CD4-positive, CD25-positive, alpha-beta regulatory T cell (primary cell): ENCODE results near the gene CACNA1H. TPM values are rescaled to one million over a fixed set of nuclear protein-coding genes. Genes with fewer than 3 reads are reported as not detected.

Experiments used
- ATAC-seq, 2 donors: fragments of 150-1000 bp; cut with Tn5 transposase; one replicate each; pipeline ENCODE4 v1.10.0; 2021; ENCODE audit warnings: low read depth in 2 of 2, moderate number of reproducible peaks in 2 of 2, moderate library complexity in 1 of 2
- DNase-seq, 3 donors: peaks; one replicate each; pipeline versions ENCODE4 v3.0.0 to v3.0.0-alpha.2; 2012 to 2022; ENCODE audit warnings: mixed read lengths in 1 of 3
- H3K27ac ChIP-seq: one replicate; pipeline ENCODE4 v1.7.0; 2013; ENCODE audit warnings: mild to moderate bottlenecking, low read length; ENCODE audit not compliant: insufficient read depth, poor library complexity, severe bottlenecking
- H3K27me3 ChIP-seq: one replicate; pipeline ENCODE4 v1.7.0; 2013; ENCODE audit warnings: low read length; ENCODE audit not compliant: control insufficient read depth, insufficient read depth
- H3K36me3 ChIP-seq: one replicate; pipeline ENCODE4 v1.7.0; 2013; ENCODE audit warnings: mild to moderate bottlenecking, low read length, moderate library complexity; ENCODE audit not compliant: control insufficient read depth, insufficient read depth
- H3K4me1 ChIP-seq: 2 replicates; pipeline ENCODE4 v1.7.0; 2013; ENCODE audit warnings: mild to moderate bottlenecking, low read length; ENCODE audit not compliant: insufficient read depth, control insufficient read depth, poor library complexity, severe bottlenecking
- H3K4me3 ChIP-seq: one replicate; pipeline ENCODE4 v1.7.0; 2013; ENCODE audit warnings: low read depth, mild to moderate bottlenecking, low read length, moderate library complexity
- H3K9me3 ChIP-seq, 2 experiments: 1 replicate in 1 of 2; 2 replicates in 1 of 2; pipeline ENCODE4 v1.7.0; 2013; ENCODE audit warnings: low read length in 2 of 2, mild to moderate bottlenecking in 1 of 2, moderate library complexity in 1 of 2; ENCODE audit not compliant: control insufficient read depth in 2 of 2
- H3K27ac Mint-ChIP-seq, 3 donors: one replicate each; pipeline ENCODE4 v1.8.0; 2020 to 2022; ENCODE audit warnings: mild to moderate bottlenecking in 3 of 3, mixed read lengths in 3 of 3, moderate library complexity in 2 of 3
- H3K27me3 Mint-ChIP-seq: one replicate; pipeline ENCODE4 v1.8.0; 2022; ENCODE audit warnings: mild to moderate bottlenecking, mixed read lengths
- H3K36me3 Mint-ChIP-seq: one replicate; pipeline ENCODE4 v1.8.0; 2020; ENCODE audit warnings: mixed read lengths
- H3K4me1 Mint-ChIP-seq, 4 donors: one replicate each; pipeline ENCODE4 v1.8.0; 2020 to 2022; ENCODE audit warnings: mixed read lengths in 4 of 4, mild to moderate bottlenecking in 1 of 4
- H3K4me3 Mint-ChIP-seq, 4 donors: one replicate each; pipeline ENCODE4 v1.8.0; 2020 to 2022; ENCODE audit warnings: mild to moderate bottlenecking in 4 of 4, mixed read lengths in 4 of 4, moderate library complexity in 3 of 4
- H3K9me3 Mint-ChIP-seq, 7 donors: one replicate each; pipeline ENCODE4 v1.8.0; 2020 to 2022; ENCODE audit warnings: mixed read lengths in 7 of 7, mild to moderate bottlenecking in 3 of 7, moderate library complexity in 2 of 7
- polyA plus RNA-seq, 4 donors: library from polyadenylated mRNA; unstranded; fragments of 300-500 nt; fragmentation: Illumina TruSeq; gene quantifications; one replicate each; pipeline ENCODE4 v1.2.3, GENCODE V29; 2021
- total RNA-seq: library from RNA; stranded (reverse); gene quantifications from one replicate; pipeline ENCODE4 v1.2.3, GENCODE V29; 2022

Gene CACNA1H
- total and polyA plus RNA-seq, 5 donors from 2014 or later = 0.37 to 4.2 (median 0.50) TPM; not detected in 1

DNA sequence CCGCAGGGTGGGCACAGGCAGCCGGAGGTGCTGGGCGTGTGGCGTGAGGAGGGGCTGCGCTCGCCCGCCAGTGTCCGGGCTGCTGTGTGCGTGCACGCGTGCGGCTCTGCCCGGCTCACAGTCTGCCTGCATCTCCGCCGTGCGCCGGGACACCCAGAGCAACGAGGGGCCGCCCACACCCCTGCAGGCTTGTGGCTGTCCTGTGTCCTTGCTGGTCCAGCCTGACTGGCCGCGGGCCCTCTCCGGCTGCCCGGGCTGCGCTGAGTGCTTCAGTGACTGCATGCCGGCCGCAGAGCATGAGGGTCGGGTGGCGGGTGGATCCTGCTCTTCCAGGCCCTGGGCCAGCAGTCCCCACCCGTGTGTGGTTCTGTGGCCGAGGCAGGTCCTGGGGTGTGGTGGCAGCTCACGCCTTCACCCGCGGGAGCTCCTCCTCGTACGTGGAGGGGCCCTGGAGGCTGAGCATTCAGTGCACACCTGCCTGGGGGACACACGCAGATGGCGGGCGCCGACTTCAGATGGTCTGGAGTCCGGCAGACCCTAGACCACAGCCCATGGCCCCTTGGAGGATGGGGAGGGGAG is 59.8 kb downstream of the CACNA1H start:
- DNase-seq = no peak
- H3K27me3 ChIP-seq = no peaks in the 10 kb centered on the region
- peaks cover 0 to 4% (median 0%) of the 10 kb centered on the region in 4 donors for H3K4me1 Mint-ChIP-seq
- H3K9me3 ChIP-seq = no peaks in the 10 kb centered on the region
- H3K36me3 Mint-ChIP-seq = no peaks in the 10 kb centered on the region
- no peak overlapping the region for H3K4me3 Mint-ChIP-seq
- peaks cover 0 to 1% (median 0%) of the 10 kb centered on the region in 7 donors for H3K9me3 Mint-ChIP-seq
- no peaks in the 10 kb centered on the region for H3K4me1 ChIP-seq
- H3K27ac ChIP-seq = no peak overlapping the region
- H3K27ac Mint-ChIP-seq = no peak overlapping the region
- H3K36me3 ChIP-seq = no peaks in the 10 kb centered on the region
- no peak for ATAC-seq
- no peaks in the 10 kb centered on the region for H3K27me3 Mint-ChIP-seq
- no peak overlapping the region for H3K4me3 ChIP-seq

DNA sequence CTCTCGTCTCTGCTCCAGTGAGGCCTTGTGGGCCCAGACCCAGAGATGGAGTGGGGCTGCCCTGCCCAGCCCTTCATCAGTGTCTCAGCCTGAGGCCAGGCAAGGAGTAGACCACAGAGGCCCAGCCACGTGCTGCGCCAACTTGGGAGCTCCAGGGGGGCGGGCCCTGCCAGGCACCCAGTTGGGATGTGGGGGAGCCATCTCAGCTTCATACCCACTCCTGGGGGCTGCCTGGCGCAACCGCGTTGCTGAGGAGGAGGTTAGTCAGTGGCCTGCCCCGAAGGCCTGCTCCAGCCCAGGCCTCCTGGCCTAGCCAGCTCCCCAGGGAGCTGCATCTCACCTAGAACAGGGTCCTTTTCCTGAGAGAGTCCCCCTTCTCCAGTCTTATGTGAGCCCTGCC is 60.3 kb downstream of the CACNA1H start:
- Mint-ChIP-seq H3K4me3 (no peak overlapping the region), H3K27me3 (no peaks in the 10 kb centered on the region), H3K9me3 (peaks cover 0 to 1% (median 0%) of the 10 kb centered on the region in 7 donors), H3K36me3 (no peaks in the 10 kb centered on the region), H3K4me1 (peaks cover 0 to 2% (median 0%) of the 10 kb centered on the region in 4 donors), H3K27ac (no peak overlapping the region)
- no peaks in the 10 kb centered on the region for H3K36me3 ChIP-seq
- no peaks in the 10 kb centered on the region for H3K4me1 ChIP-seq
- H3K27ac ChIP-seq = no peak overlapping the region
- DNase-seq (no peak), ATAC-seq (no peak)
- no peak overlapping the region for H3K4me3 ChIP-seq
- H3K9me3 ChIP-seq = no peaks in the 10 kb centered on the region
- H3K27me3 ChIP-seq = no peaks in the 10 kb centered on the region

DNA sequence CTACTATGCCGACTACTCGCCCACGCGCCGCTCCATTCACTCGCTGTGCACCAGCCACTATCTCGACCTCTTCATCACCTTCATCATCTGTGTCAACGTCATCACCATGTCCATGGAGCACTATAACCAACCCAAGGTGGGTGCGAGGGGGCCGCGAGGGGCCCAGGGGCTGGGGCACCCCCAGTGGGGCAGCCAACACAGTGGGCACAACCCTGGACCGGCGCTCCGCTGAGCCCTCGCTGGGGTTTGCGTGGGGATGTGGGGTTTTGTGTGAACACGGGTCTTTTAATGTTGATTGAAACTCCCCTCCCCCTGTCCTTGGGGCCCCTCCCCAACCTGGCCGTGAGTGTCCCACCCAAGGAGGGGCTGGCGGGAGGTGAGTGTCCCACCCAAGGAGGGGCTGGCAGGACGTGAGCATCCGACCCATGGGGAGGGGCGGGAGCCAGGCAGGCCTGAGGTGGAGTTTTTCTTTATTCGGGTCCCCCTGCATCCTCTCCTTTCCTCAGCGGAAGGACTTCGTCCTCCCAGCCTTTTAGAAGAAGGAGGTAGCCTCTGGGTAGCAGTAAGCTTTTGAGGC is 61.0 kb downstream of the CACNA1H start:
- H3K4me1 Mint-ChIP-seq = no peaks in the 10 kb centered on the region
- H3K27ac Mint-ChIP-seq = no peak overlapping the region
- Histone ChIP-seq H3K27ac (no peak overlapping the region), H3K4me3 (no peak overlapping the region), H3K36me3 (no peaks in the 10 kb centered on the region), H3K27me3 (no peaks in the 10 kb centered on the region), H3K4me1 (no peaks in the 10 kb centered on the region), H3K9me3 (no peaks in the 10 kb centered on the region)
- H3K9me3 Mint-ChIP-seq = peaks cover 0 to 1% (median 0%) of the 10 kb centered on the region in 7 donors
- H3K36me3 Mint-ChIP-seq = no peaks in the 10 kb centered on the region
- DNase-seq (no peak), ATAC-seq (no peak)
- H3K4me3 Mint-ChIP-seq = no peak overlapping the region
- H3K27me3 Mint-ChIP-seq = no peaks in the 10 kb centered on the region

DNA sequence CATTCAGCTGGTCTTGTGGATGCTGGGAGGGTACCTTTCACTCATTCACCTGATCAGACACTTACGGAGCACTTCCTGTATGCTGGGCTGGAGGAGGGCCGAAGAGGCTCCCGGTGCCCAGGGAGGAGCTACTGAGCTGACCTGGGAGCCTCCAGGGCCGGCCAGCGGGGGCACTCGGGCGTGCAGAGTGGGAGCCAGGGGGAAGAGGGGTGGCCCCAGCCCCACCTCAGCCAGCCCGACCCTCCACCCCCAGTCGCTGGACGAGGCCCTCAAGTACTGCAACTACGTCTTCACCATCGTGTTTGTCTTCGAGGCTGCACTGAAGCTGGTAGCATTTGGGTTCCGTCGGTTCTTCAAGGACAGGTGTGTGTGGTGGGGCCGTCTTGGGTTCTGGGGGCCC is 61.8 kb downstream of the CACNA1H start:
- Mint-ChIP-seq H3K4me1 (no peaks in the 10 kb centered on the region), H3K9me3 (peaks cover 0 to 1% (median 0%) of the 10 kb centered on the region in 7 donors), H3K27ac (no peak overlapping the region), H3K4me3 (no peak overlapping the region), H3K36me3 (no peaks in the 10 kb centered on the region), H3K27me3 (no peaks in the 10 kb centered on the region)
- DNase-seq (no peak), ATAC-seq (no peak)
- Histone ChIP-seq H3K4me3 (no peak overlapping the region), H3K27me3 (no peaks in the 10 kb centered on the region), H3K9me3 (no peaks in the 10 kb centered on the region), H3K36me3 (no peaks in the 10 kb centered on the region), H3K4me1 (no peaks in the 10 kb centered on the region), H3K27ac (no peak overlapping the region)

DNA sequence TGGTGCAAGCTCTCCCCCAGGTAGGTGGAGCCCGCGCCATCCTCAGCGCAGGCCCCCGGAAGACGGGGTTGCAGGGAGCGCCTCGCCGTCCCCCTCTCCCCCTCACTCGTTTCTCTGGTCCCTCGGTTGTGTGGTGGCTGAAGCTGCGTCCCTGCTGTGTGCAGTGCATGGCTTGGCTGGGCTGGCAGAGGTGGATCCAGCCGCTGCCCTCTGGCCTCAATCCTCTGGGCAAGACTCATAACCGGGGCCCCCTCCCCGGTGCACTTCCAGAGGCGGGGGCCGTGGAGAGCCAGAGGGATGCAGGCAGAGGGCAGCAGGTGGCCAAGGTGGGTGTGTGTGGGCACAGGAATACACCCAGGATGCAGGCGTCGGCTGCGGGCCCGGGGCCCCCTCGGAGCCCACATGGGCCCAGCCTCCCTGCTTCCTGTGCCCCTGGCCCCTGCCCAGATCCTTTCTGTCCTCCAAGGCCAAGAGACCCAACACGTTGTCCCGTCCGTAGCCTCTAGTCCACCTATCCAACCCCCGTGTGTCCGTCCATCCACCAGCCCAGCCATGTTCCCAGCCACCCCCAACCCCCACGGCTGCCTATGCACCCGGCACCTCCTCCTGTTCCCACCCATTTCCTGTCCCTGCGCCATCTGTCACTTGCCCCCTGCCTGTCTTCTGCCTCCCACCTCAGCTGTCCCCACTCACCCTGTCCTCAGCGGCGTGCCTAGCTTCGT is 62.8 kb downstream of the CACNA1H start:
- Histone ChIP-seq H3K4me1 (no peaks in the 10 kb centered on the region), H3K27me3 (no peaks in the 10 kb centered on the region), H3K9me3 (no peaks in the 10 kb centered on the region), H3K27ac (no peak overlapping the region), H3K36me3 (no peaks in the 10 kb centered on the region), H3K4me3 (no peak overlapping the region)
- ATAC-seq (no peak), DNase-seq (no peak)
- Mint-ChIP-seq H3K27ac (no peak overlapping the region), H3K4me3 (no peak overlapping the region), H3K4me1 (no peaks in the 10 kb centered on the region), H3K9me3 (peaks cover 0 to 1% (median 0%) of the 10 kb centered on the region in 7 donors), H3K27me3 (no peaks in the 10 kb centered on the region), H3K36me3 (no peaks in the 10 kb centered on the region)

DNA sequence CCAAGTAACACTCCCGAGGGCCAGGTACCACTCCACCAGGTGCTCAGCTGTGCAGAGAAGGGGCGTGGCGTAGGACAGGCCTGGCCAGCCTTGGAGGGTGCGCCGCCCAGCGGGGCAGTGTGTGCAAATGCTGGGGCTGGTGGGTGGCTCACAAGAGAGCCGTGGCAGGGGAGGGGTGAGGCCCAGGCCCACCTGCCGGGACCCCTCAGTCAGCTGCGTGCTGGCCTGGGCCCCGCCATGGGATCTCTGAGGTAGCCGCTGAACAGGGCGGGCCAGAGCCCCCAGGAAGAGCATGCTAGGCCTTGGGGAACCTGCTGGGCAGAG is 63.4 kb downstream of the CACNA1H start:
- no peaks in the 10 kb centered on the region for H3K9me3 ChIP-seq
- H3K27ac ChIP-seq = no peak overlapping the region
- Mint-ChIP-seq H3K27me3 (no peaks in the 10 kb centered on the region), H3K4me1 (no peaks in the 10 kb centered on the region), H3K27ac (no peak overlapping the region), H3K36me3 (no peaks in the 10 kb centered on the region), H3K4me3 (no peak overlapping the region), H3K9me3 (peaks cover 0 to 1% (median 0%) of the 10 kb centered on the region in 7 donors)
- DNase-seq (no peak), ATAC-seq (no peak)
- no peak overlapping the region for H3K4me3 ChIP-seq
- H3K36me3 ChIP-seq = no peaks in the 10 kb centered on the region
- no peaks in the 10 kb centered on the region for H3K27me3 ChIP-seq
- no peaks in the 10 kb centered on the region for H3K4me1 ChIP-seq

DNA sequence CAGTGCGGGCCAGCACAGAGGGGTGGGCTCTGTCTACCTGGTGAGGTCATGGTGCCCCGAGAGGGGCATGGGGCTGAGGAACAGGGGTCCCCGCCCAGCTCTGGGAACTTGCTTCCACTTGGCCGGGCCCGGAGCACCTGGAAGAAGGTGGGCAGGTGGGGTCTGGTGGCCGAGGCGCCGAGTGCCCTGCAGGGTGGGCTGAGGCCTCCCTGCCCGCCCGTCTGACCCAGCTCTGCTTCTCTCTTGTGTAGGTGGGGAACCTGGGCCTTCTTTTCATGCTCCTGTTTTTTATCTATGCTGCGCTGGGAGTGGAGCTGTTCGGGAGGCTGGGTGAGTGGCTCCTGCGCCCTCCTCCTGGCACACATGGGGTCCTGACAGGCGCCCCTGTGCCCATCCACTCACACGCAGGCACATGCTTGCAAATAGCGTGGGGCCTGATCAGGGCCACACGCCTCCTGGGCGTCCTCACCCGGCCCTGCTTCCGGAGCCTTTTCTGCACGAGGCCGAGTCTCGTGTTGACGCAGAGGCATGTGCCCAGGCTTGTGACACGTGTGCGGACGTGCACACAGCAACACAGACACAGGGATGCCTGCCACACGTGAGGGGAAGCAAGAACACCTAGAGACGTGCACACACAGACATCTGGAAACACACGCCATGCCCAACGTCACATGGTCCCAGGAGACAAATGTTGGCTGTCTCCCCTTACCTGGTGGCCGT is 63.9 kb downstream of the CACNA1H start:
- Mint-ChIP-seq H3K27me3 (no peaks in the 10 kb centered on the region), H3K4me3 (no peak overlapping the region), H3K36me3 (no peaks in the 10 kb centered on the region), H3K4me1 (no peaks in the 10 kb centered on the region), H3K27ac (no peak overlapping the region), H3K9me3 (peaks cover 0 to 1% (median 0%) of the 10 kb centered on the region in 7 donors)
- H3K4me1 ChIP-seq = no peaks in the 10 kb centered on the region
- H3K4me3 ChIP-seq = no peak overlapping the region
- H3K27me3 ChIP-seq = no peaks in the 10 kb centered on the region
- no peak overlapping the region for H3K27ac ChIP-seq
- no peaks in the 10 kb centered on the region for H3K36me3 ChIP-seq
- no peaks in the 10 kb centered on the region for H3K9me3 ChIP-seq
- no peak for ATAC-seq
- DNase-seq = no peak
